SKM-1 (cell line): Measurements from ENCODE around the gene SHLD1.
A peak's percentile ranks its signal among the peaks of the same experiment; 100 is the strongest.
"Not testable (repeated sequence)": the region's sequence is repeated elsewhere in the genome, so short reads cannot be mapped to it uniquely, and the experiment has no call there.

ENCODE experiments used
- DNase-seq: peaks from one replicate; lab custom pipeline; 2025; ENCODE audit not compliant: unreplicated experiment; lab: John Stamatoyannopoulos, UW

The SHLD1 gene

GRCh38 chr20:5749952-5750779, at the start of gene SHLD1:
SHLD1 (plus strand) TSS chr20:5750401; CDS start chr20:5772866, 22,465 bp downstream.
- peak; percentile 19 for DNase-seq

GRCh38 chr20:5702339-5702738, 47.9 kb upstream of the SHLD1 start:
- not testable (repeated sequence) for DNase-seq

GRCh38 chr20:5703681-5704101, 46.5 kb upstream of the SHLD1 start:
- DNase-seq, result no peak

GRCh38 chr20:5705827-5706226, 44.4 kb upstream of the SHLD1 start:
- DNase-seq, result no peak

GRCh38 chr20:5706797-5707196, 43.4 kb upstream of the SHLD1 start:
- no peak for DNase-seq

- DNase-seq, result no peak
Observed at GRCh38 chr20:5710551-5710950, 39.6 kb upstream of the SHLD1 start.

GRCh38 chr20:5714261-5715041, 35.8 kb upstream of the SHLD1 start:
- DNase-seq, result no peak

GRCh38 chr20:5715071-5715841, 34.9 kb upstream of the SHLD1 start:
- DNase-seq, result no peak

- no peak for DNase-seq
Observed at GRCh38 chr20:5716953-5717352, 33.2 kb upstream of the SHLD1 start.

GRCh38 chr20:5718896-5719595, 31.2 kb upstream of the SHLD1 start:
- no peak for DNase-seq

- DNase-seq, result no peak
Observed at GRCh38 chr20:5719861-5720403, 30.3 kb upstream of the SHLD1 start.

GRCh38 chr20:5720696-5721095, 29.5 kb upstream of the SHLD1 start:
- no peak for DNase-seq

- not testable (repeated sequence) for DNase-seq
Observed at GRCh38 chr20:5721356-5721755, 28.8 kb upstream of the SHLD1 start.

GRCh38 chr20:5722927-5723326, 27.3 kb upstream of the SHLD1 start:
- DNase-seq, result no peak

- DNase-seq, result not testable (repeated sequence)
Observed at GRCh38 chr20:5725183-5725463, 25.1 kb upstream of the SHLD1 start.

GRCh38 chr20:5727018-5727515, 23.1 kb upstream of the SHLD1 start:
- no peak for DNase-seq

GRCh38 chr20:5729348-5729747, 20.9 kb upstream of the SHLD1 start:
- DNase-seq, result no peak

- no peak for DNase-seq
Observed at GRCh38 chr20:5730131-5730530, 20.1 kb upstream of the SHLD1 start.

GRCh38 chr20:5731753-5732366, 18.3 kb upstream of the SHLD1 start:
- DNase-seq, result peak; percentile 1

- no peak for DNase-seq
Observed at GRCh38 chr20:5734602-5735001, 15.6 kb upstream of the SHLD1 start.
